ENCODE measurements around the gene GPAM. TPM values are rescaled to one million over a fixed set of nuclear protein-coding genes. Genes with fewer than 3 reads are reported as not detected.

The GPAM gene
- total and polyA plus RNA-seq, 4 donors = 35.5 to 214 (median 147) TPM

GRCh38 chr10:112160834-112161233 is 22.7 kb downstream of the GPAM start:
- H3K4me1 ChIP-seq (ENCODE audit: control insufficient read depth in 4 of 4, insufficient read depth in 4 of 4, low read length in 3 of 4) = peaks cover 0 to 5% (median 0%) of the 10 kb centered on the region in 4 donors
- peak overlapping the region in 1 of 2 donors; percentile 4 for H3K27ac ChIP-seq (ENCODE audit: low read depth in 1 of 2, low read length in 2 of 2)
- H3K9me3 ChIP-seq (ENCODE audit: control insufficient read depth in 4 of 4, low read length in 3 of 4) = no peaks in the 10 kb centered on the region
- no peaks in the 10 kb centered on the region for H3K27me3 ChIP-seq (ENCODE audit: control insufficient read depth in 4 of 4, insufficient read depth in 4 of 4, low read length in 3 of 4)
- H3K36me3 ChIP-seq (ENCODE audit: control insufficient read depth in 4 of 4, insufficient read depth in 3 of 4, low read depth in 1 of 4, low read length in 3 of 4) = peaks cover 20 to 80% (median 72%) of the 10 kb centered on the region in 4 donors
- no peak for DNase-seq (ENCODE audit: low spot score)
- TF ChIP-seq RAD21 (IDR thresholded peaks at IDR 0.05) (no peak), TAF1 (conservative IDR thresholded peaks at IDR 0.05) (no peak), ZBTB33 (IDR thresholded peaks at IDR 0.05) (no peak), FOXA2 (IDR thresholded peaks at IDR 0.05) (no peak), SP1 (IDR thresholded peaks at IDR 0.05) (no peak)
- 93% methylated on average over 3 of the region's 3 CpGs for WGBS
- no peak overlapping the region for H3K9ac ChIP-seq (ENCODE audit: low read depth in 1 of 2, low read length in 2 of 2)
- H3K4me3 ChIP-seq (ENCODE audit: low read depth in 1 of 3, low read length in 3 of 3) = no peak overlapping the region

- Histone ChIP-seq H3K27me3 (ENCODE audit: control insufficient read depth in 4 of 4, insufficient read depth in 4 of 4, low read length in 3 of 4) (no peaks in the 10 kb centered on the region), H3K9ac (ENCODE audit: low read depth in 1 of 2, low read length in 2 of 2) (no peak overlapping the region), H3K36me3 (ENCODE audit: control insufficient read depth in 4 of 4, insufficient read depth in 3 of 4, low read depth in 1 of 4, low read length in 3 of 4) (peaks cover 24 to 88% (median 78%) of the 10 kb centered on the region in 4 donors), H3K4me3 (ENCODE audit: low read depth in 1 of 3, low read length in 3 of 3) (no peak overlapping the region), H3K4me1 (ENCODE audit: control insufficient read depth in 4 of 4, insufficient read depth in 4 of 4, low read length in 3 of 4) (peaks cover 0 to 5% (median 0%) of the 10 kb centered on the region in 4 donors), H3K9me3 (ENCODE audit: control insufficient read depth in 4 of 4, low read length in 3 of 4) (no peaks in the 10 kb centered on the region), H3K27ac (ENCODE audit: low read depth in 1 of 2, low read length in 2 of 2) (peak overlapping the region; percentile 72 to 77)
- DNase-seq (ENCODE audit: low spot score) = no peak
- WGBS = 83% methylated on average over 8 of the region's 8 CpGs
- TF ChIP-seq, protein P1, sequence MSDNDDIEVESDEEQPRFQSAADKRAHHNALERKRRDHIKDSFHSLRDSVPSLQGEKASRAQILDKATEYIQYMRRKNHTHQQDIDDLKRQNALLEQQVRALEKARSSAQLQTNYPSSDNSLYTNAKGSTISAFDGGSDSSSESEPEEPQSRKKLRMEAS (IDR thresholded peaks at IDR 0.05) = peak; percentile 45
- TF ChIP-seq CTCF (IDR thresholded peaks at IDR 0.05; ENCODE audit: low read depth, low read length, missing input control) (no peak), FOXA1 (IDR thresholded peaks at IDR 0.05) (peak; percentile 48), RXRA (IDR thresholded peaks at IDR 0.05) (peak; percentile 78 to 89), HNF4A (conservative IDR thresholded peaks at IDR 0.05) (peak in 1 of 2 donors; percentile 70), SP1 (IDR thresholded peaks at IDR 0.05) (peak; percentile 45), GABPA (IDR thresholded peaks at IDR 0.05 in 1 of 2, conservative IDR thresholded peaks at IDR 0.05 in 1 of 2) (no peak), YY1 (IDR thresholded peaks at IDR 0.05) (peak; percentile 73), ZBTB33 (IDR thresholded peaks at IDR 0.05) (no peak), RAD21 (IDR thresholded peaks at IDR 0.05) (peak; percentile 29 to 52)
Measured at GRCh38 chr10:112159469-112159868, 24.1 kb downstream of the GPAM start.

Data from liver (tissue), 9 donors.